ENCODE results near the gene PODN. TPM values are rescaled to one million over a fixed set of nuclear protein-coding genes. Genes with fewer than 3 reads are reported as not detected.

PODN gene, protein sequence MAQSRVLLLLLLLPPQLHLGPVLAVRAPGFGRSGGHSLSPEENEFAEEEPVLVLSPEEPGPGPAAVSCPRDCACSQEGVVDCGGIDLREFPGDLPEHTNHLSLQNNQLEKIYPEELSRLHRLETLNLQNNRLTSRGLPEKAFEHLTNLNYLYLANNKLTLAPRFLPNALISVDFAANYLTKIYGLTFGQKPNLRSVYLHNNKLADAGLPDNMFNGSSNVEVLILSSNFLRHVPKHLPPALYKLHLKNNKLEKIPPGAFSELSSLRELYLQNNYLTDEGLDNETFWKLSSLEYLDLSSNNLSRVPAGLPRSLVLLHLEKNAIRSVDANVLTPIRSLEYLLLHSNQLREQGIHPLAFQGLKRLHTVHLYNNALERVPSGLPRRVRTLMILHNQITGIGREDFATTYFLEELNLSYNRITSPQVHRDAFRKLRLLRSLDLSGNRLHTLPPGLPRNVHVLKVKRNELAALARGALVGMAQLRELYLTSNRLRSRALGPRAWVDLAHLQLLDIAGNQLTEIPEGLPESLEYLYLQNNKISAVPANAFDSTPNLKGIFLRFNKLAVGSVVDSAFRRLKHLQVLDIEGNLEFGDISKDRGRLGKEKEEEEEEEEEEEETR
- total RNA-seq, result 1.2 TPM

DNA sequence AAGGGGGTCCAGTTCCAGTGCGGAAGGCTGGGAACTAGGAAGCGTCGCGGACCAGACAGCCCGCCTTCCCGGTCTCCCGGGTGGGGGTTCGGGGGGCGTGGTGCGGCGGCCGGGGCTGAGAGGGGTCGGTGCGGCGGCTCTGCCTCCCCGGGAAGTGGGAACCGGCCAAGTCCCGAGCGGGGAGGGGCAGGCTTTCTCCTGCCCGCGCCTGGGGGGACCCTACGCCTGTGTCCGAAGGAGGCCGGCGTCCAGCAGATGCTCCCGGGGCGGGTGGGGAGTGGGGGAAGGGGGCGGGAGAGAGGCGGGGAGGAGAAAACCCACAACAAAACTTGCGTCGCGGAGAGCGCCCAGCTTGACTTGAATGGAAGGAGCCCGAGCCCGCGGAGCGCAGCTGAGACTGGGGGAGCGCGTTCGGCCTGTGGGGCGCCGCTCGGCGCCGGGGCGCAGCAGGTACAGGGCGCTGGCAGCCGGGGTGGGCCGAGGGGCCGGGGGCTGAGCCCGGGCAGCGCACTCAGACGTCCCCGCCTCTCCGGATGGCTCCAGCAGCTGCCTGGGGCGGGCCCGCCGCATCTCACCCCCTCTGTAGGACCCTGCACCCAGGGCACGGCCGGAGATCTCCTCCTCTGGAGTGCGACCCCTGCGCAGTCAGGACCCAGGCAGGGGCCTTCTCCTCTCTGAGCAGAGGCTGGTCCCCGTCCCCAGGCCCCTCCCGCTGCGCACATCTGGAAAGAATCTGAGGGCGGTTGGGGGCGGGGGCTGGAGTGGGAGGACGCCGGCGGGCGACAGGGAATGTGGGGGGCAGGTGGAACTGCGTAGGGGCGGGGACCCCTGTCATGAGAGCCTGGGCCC lies at the start of gene PODN:
PODN (plus strand) TSS at position 355 of the 849 bp plus-strand sequence. CDS start 7,643 bp downstream, outside the sequence.

Small RNA genes lying within 50 kb of the gene (small RNA-seq; reads per million reads assigned to genes)
- not detected for gene HIGD1AP11

Other genes starting within 250 kb of the PODN start
- 0.92 TPM for gene ZYG11A, start 219.5 kb upstream of the PODN start, total RNA-seq
- gene ECHDC2, start 140.5 kb upstream of the PODN start, total RNA-seq, result 12.0 TPM
- gene SCP2, start 134.9 kb upstream of the PODN start, total RNA-seq, result 97.6 TPM
- not detected for gene SLC1A7, start 80.4 kb downstream of the PODN start, total RNA-seq
- 6.9 TPM for gene CPT2, start 134.6 kb downstream of the PODN start, total RNA-seq
- gene CZIB, start 158.4 kb downstream of the PODN start, total RNA-seq, result 41.3 TPM
- 28.6 TPM for gene MAGOH, start 176.3 kb downstream of the PODN start, total RNA-seq

All from diencephalon (tissue), 1 donor.